Bronchial smooth muscle cell (primary cell): Measurements from ENCODE around the gene SMIM10L2A. TPM values are rescaled to one million over a fixed set of nuclear protein-coding genes. Genes with fewer than 3 reads are reported as not detected.

Source experiments
- total RNA-seq: library from RNA; depleted of rRNA; stranded (reverse); fragments of >200 nt; gene quantifications from 2 replicates; pipeline ENCODE4 v1.2.1, GENCODE V29; 2014

Gene SMIM10L2A
- total RNA-seq: 0.17 and 1.7 TPM in 2 replicates

DNA sequence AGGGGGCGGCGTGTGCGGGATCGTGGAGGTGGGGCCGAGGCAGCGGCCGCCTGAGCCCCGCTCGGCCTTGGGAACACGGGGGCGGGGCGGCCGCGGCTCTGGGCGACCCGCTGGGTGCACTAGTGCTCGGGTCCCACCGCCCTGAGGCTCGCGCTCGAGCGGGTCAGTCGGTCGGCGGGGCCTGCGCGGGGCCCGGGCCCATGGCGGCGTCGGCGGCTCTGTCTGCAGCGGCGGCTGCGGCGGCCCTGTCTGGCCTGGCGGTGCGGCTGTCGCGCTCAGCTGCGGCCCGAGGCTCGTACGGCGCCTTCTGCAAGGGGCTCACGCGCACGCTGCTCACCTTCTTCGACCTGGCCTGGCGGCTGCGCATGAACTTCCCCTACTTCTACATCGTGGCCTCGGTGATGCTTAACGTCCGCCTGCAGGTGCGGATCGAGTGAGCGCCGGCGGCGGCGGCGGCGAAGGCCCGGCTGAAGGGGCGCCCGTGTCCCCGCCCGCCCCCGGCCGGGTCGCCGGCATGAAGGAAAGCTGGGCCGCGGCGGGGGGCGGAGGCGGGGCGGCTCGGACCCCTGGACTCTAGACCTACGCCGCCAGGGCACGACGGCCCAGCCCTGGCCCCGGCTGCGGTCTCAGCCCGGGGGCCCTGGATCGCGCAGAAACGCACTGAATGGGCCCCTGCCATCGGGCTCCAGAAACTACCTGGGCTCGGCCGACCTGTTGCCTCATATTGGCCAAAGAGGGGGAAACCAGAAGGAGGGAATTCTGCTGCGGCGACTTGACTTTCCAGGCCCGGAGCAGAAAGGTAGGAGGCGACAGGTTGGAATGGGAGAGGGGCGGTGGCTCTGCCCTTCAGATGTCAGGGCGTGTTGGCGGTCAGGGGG lies at the start of gene SMIM10L2A:
Gene SMIM10L2A, plus strand, starts transcription at position 13 of the 878 bp plus-strand sequence. Its CDS starts 188 bp downstream, at position 201.

Other genes with a start within 250 kb of the SMIM10L2A start
- not detected in 2 replicates for gene ETDA, start 169.9 kb upstream of the SMIM10L2A start, total RNA-seq
- not detected in 2 replicates for gene ETDC, start 112.5 kb upstream of the SMIM10L2A start, total RNA-seq
- 9.0 and 12.6 TPM in 2 replicates for gene ZNF75D, start 77.8 kb upstream of the SMIM10L2A start, total RNA-seq
- gene ZNF449, start 77.1 kb upstream of the SMIM10L2A start, total RNA-seq: 4.7 and 10.2 TPM in 2 replicates
- 3.5 and 3.6 TPM in 2 replicates for gene INTS6L, start 98.7 kb downstream of the SMIM10L2A start, total RNA-seq